Mammary epithelial cell (primary cell): ENCODE measurements around the gene SPTB.

Experiments used
- EZH2 ChIP-seq: IDR thresholded peaks from 2 replicates; pipeline ENCODE4 v1.6.1; 2012; ENCODE audit warnings: low read length, inconsistent platforms, borderline replicate concordance
- TF ChIP-seq, protein P1 (sequence below), 2 donors: IDR thresholded peaks in 1 of 2; conservative IDR thresholded peaks in 1 of 2; 2 replicates each; pipeline ENCODE4 v1.5.1; 2011 to 2012; ENCODE audit warnings: inconsistent platforms in 2 of 2, low read length in 2 of 2, mild to moderate bottlenecking in 2 of 2, control low read depth in 1 of 2, low read depth in 1 of 2; ENCODE audit not compliant: insufficient read depth in 1 of 2; ENCODE audit errors: extremely low read depth in 1 of 2

- TF ChIP-seq, protein P1, sequence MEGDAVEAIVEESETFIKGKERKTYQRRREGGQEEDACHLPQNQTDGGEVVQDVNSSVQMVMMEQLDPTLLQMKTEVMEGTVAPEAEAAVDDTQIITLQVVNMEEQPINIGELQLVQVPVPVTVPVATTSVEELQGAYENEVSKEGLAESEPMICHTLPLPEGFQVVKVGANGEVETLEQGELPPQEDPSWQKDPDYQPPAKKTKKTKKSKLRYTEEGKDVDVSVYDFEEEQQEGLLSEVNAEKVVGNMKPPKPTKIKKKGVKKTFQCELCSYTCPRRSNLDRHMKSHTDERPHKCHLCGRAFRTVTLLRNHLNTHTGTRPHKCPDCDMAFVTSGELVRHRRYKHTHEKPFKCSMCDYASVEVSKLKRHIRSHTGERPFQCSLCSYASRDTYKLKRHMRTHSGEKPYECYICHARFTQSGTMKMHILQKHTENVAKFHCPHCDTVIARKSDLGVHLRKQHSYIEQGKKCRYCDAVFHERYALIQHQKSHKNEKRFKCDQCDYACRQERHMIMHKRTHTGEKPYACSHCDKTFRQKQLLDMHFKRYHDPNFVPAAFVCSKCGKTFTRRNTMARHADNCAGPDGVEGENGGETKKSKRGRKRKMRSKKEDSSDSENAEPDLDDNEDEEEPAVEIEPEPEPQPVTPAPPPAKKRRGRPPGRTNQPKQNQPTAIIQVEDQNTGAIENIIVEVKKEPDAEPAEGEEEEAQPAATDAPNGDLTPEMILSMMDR (conservative IDR thresholded peaks at IDR 0.05 in 1 of 2, IDR thresholded peaks at IDR 0.05 in 1 of 2; ENCODE audit: extremely low read depth in 1 of 2, insufficient read depth in 1 of 2, low read depth in 1 of 2, low read length in 2 of 2): no peak
- TF ChIP-seq EZH2: no peak
Observed at GRCh38 chr14:64860039-64860438, 19.7 kb downstream of the SPTB start.
